GM19463 (cell line): Measurements from ENCODE around the gene GJB4.

Experiments
- ATAC-seq: cut with Tn5 transposase; IDR thresholded peaks from one replicate; pipeline ENCODE4 v1.9.1; 2021; ENCODE audit warnings: mild to moderate bottlenecking, moderate library complexity; ENCODE audit not compliant: unreplicated experiment

GJB4 gene

DNA sequence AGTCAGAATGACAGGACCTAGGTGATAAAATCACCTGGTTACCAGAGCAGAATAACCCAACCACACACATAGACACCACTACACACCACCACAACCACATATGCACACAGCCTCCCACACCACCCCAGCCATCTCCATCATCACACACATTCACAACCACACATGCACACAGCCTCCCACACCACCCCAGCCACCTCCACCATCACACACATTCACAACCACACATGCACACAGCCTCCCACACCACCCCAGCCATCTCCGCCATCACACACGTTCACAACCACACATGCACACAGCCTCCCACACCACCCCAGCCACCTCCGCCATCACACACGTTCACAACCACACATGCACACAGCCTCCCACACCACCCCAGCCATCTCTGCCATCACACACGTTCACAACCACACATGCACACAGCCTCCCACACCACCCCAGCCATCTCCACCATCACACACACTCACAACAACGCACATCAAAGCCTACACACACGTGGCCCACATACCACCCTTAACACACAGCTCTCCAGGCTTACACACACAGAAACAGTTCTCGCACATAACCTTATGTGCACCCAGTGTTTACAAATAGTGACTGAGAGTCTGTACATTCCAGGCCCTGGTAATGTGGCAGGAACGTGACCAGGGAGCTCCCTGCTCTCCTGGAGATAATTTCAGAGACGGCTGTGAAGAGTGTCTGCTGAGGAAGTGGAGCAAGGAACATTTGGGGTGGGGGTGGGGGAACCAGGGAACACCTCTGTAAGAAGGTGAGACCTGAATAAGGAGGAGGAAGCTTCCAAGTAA, 18.2 kb downstream of the GJB4 start:
- no peak for ATAC-seq

DNA sequence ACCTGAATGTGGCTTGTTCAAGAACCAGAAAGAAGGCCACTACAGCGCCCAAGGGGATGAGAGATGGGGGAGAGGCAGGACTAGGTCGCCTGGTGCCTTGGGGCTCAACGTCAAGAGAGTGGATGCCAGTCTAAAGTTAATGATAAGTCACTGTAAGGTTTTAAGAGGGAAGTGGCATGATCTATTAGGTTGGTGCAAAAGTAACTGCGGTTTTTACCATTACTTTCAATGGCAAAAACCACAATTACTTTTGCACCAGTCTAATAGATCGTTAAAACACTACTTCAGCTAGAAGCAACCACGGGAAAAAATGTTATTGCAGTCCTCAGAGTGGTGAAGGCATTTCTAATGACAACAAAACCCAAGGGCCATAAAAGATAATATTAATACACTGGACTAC, 18.8 kb downstream of the GJB4 start:
- ATAC-seq: no peak

DNA sequence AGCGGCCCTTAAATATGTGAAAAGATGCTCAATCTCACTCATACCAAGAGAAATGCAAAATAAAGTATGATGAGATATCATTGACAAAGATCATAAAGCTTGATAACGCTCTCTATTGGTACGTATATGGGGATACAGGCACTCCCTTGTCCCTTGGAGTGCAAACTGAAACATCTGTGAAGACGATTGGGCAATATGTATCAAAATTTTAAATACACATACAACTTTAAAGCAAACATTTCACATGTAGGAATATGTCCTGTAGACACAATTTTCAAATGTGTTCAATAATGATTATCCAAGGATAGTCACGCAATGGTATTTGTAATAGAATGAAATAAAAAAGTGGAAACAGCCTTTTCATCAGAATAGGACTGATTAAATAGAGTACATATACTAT, 19.5 kb downstream of the GJB4 start:
- ATAC-seq: no peak

DNA sequence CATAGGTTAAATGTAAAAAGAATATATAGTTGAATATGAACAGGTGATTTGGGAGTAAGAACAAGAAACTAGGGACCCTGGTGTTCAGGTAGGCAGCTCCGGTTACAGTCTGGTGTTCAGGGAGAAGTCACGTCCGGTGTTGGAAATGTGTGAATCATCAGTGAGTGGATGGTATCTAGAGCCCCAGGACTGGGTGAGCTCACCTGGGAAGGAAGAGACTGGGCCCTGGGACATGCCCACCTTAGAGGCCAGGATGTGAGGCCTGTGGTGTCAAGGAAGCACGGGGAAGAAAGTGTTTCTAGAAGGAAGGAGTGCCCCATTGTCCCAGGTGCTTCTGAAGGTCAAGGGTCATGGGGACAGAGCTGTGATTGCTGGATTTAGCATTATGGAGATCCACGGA, 20.0 kb downstream of the GJB4 start:
- no peak for ATAC-seq

DNA sequence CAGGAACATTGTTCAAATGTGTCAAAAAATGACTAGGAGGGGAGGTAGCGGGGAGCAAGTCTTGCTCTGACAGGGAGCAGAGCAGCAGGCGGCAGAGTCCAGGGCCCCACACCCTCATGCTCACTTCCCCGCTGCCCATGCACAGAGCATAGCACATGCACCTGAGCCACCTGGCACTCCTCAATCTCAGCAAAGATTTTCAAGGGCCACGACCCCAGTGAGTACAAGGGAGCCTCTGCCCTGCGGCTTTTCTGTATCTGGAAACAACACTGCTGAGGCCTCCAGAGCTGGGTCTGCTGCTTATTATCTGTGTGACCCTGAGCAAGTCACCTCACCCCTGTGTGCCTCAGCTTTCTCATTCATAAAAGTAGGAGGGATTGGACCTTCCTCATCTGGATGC, 20.4 kb downstream of the GJB4 start:
- ATAC-seq: no peak

DNA sequence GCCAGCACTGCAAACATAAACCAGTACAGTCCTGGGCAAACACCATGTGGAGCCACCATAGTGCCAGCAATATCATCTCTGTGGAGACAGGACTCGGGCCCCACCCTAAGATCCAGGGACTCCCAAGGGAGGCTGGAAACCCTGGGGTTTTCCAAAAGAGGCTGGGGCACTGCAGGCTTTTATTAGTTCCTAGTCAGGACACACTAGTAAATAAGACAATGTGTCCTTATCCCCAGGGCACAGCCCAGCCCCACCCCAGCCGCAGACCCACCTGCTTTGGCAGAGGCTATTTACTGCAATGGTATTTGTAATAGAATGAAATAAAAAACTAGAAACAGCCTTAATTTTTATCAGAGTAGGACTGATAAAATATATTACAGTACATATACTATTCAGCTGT, 21.0 kb downstream of the GJB4 start:
- no peak for ATAC-seq

DNA sequence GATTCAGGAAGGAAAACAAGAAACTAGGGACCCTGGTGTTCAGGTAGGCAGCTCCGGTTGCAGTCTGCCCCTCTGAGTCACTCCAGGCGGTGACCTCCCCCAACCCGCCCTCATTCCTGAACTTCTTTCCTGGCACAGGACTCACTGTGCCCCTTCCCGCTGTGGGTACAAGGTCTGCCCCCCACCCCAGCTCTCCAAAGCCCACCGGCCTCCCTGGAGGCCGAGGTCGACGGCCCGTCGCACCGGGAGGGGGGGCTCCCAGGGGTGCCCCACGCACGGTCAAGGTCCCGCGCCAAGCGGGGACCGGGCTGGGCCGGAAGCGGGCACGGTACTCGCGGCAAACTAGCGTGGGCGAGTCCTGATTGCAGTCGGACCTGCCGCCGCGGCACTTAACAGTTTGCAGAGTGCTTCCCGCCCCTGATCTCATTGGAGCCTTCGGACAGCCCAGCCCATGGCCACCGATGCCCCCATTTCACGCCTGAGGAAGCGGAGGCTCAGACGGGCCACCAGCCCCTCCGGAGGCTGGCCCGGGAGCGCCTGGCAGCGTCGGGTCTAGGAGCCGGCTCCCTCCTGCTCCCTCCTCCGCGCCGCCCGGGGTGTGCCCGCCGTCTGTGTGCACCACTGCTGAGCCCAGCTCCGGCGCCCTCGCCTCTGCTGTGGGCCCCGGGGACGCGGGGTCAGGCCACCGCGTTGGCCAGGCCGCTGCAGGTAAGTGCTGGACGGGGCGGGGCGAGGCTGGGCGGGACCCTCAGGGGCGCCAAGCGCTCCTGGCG, 21.7 kb downstream of the GJB4 start, which contains the start of gene GJB3:
GJB3 (plus strand) TSS at position 144 of the 773 bp plus-strand sequence. CDS start 3,549 bp downstream, outside the sequence.
- ATAC-seq: no peak

DNA sequence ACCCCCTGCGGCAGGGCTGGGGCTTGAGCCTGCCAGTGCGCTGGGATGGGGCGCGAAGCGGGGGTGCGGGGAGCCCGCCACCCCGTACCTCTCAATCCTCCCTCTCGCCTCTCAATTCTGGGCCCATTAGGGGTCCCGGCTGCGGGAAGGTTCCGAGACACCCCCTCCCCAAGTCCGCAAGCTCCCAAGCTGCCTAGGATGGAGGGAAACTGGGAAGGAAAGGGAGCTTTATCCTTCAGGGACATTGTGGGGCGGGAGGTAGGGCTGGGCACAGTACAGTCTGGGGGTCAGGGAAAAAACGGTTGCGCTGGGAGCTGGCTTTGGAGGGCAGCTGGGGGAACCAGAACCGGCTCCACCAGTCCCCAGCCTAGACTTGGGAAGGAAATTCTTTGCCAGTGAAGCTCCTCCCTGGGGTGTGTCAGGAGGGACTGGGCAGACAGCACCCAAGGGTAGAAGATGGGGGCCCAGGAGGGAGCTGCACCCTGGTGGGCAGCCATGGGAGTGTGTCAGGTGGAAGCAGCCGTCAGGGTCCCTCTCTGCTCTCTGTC, 22.4 kb downstream of the GJB4 start:
- ATAC-seq: no peak

DNA sequence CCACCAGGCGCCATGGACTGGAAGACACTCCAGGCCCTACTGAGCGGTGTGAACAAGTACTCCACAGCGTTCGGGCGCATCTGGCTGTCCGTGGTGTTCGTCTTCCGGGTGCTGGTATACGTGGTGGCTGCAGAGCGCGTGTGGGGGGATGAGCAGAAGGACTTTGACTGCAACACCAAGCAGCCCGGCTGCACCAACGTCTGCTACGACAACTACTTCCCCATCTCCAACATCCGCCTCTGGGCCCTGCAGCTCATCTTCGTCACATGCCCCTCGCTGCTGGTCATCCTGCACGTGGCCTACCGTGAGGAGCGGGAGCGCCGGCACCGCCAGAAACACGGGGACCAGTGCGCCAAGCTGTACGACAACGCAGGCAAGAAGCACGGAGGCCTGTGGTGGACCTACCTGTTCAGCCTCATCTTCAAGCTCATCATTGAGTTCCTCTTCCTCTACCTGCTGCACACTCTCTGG, 25.2 kb downstream of the GJB4 start:
- no peak for ATAC-seq

DNA sequence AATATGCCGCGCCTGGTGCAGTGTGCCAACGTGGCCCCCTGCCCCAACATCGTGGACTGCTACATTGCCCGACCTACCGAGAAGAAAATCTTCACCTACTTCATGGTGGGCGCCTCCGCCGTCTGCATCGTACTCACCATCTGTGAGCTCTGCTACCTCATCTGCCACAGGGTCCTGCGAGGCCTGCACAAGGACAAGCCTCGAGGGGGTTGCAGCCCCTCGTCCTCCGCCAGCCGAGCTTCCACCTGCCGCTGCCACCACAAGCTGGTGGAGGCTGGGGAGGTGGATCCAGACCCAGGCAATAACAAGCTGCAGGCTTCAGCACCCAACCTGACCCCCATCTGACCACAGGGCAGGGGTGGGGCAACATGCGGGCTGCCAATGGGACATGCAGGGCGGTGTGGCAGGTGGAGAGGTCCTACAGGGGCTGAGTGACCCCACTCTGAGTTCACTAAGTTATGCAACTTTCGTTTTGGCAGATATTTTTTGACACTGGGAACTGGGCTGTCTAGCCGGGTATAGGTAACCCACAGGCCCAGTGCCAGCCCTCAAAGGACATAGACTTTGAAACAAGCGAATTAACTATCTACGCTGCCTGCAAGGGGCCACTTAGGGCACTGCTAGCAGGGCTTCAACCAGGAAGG, 25.8 kb downstream of the GJB4 start:
- no peak for ATAC-seq

DNA sequence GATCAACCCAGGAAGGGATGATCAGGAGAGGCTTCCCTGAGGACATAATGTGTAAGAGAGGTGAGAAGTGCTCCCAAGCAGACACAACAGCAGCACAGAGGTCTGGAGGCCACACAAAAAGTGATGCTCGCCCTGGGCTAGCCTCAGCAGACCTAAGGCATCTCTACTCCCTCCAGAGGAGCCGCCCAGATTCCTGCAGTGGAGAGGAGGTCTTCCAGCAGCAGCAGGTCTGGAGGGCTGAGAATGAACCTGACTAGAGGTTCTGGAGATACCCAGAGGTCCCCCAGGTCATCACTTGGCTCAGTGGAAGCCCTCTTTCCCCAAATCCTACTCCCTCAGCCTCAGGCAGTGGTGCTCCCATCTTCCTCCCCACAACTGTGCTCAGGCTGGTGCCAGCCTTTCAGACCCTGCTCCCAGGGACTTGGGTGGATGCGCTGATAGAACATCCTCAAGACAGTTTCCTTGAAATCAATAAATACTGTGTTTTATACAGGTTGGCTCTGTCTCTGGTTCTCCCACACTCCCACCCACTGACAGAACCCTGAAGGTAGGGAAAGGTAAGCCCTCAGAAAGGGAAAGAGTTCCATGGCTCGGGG, 26.4 kb downstream of the GJB4 start:
- ATAC-seq: no peak

DNA sequence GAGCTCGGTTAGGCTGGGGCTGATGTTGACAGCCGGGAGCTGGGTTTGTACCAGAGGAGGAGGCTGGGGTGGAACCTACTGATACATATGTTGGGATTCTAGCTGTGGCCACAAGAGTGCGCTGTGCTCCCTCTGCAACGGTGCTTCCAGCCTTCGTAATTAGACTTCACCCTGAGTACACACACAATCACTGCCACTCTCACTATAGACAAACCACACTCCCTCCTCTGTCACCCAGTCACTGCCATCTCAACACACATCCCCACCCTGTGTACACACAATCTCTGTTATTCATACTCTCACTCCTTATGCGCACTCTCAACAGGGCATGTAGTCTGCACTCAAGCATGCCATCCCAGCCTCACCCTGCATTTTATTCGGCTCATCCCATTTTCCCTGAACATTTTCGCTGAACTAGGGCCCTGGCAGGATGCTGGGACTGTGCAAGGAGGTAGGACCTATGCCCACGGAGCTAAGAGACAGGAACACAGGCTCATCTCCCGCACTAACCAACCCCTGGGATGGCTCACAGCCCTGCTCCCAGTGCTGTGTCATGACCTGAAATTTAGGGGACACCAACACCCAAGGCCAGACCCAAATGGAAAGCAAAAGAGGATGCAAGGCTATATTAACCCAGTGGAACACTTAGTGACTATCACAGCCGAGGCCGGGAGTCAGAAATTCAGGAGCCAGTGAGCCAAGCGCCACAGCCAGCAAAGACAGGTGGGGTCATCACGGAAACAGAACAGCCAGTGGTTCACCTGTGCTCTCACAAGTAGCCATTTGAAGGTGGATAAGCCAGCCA, 27.2 kb downstream of the GJB4 start:
- ATAC-seq: no peak

DNA sequence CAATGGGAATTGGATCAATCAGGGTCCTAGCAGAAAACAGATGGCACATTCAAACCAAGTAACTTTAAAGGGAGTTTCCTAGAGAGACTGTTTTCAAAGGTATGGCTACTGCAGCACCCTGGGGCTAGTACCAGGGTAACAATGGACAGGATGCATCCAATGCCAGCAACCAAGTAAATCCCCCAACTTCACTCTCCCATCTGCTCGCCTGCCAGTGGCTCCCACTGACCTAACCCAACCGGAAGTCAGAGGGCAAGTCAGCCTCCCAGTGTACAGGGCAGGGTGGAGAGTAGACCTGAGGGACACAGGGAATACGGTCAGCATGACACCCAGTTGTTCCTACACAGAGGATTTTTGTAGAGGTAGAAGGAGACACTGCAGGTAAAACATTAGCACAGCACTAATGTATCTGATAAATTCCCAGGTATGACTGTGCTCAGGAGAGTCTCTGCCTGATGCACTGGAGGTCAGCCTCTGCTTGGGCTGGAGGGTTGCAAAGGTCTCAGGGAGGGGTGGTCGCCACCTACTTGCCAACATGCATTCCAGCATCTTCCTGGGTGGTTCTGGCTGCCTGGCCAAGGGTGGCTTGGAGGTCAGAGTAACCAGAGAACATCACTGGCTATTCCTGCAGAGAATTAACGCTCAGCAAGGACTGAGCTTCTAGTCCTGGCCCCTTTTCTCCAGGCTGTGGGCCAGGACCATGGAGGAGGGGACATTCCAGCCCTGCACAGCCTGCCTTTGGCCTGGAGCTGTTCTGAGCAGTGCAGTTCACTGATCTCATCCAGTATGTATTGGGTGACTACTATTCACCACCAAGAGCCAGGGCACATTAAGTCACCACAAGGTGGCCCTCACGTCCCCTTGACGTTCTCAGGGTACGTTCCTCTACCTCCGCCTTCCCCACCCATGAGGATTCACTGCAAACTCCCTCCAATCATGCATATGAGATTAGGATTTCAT, 28.2 kb downstream of the GJB4 start:
- no peak for ATAC-seq

DNA sequence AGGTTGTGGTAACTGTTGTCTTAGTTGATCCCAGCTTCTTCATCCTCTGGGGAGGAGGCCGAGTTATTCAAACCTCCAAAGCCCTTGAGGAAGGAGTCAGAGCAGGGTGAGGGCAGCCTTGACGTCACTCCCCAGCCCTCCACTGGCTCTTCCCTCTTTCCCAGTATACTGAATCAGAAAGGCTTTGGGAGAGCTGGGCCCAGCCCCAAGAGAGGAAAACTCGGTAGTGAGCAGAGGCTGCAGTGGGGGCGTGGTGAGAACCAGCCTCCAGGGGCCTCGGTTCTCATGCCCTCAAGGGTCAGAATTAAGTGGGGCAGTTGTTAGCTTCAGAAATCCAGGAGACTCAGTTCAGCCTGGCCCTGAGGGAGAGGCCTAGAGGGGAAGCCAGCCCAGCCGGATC, 31.4 kb downstream of the GJB4 start:
- ATAC-seq: no peak

DNA sequence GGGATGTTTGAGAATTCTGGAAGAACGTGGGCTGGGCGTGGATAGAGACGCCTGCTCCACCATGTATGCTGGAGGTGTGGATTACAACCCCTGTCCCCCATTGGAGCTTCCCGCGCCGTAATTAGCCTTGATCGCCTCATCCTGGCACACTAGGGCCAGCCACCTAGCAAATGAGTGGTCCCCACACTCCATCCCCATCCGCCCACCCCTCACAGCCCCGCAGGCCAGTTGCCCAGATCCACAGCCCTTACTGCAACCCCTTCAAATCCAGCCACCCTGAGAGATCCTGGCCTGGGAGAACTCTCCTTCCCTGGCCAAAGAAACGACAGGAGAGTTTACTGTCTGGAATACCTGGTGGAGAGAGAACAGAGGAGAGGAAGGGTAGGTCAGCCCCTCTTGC, 32.9 kb downstream of the GJB4 start:
- ATAC-seq: no peak

DNA sequence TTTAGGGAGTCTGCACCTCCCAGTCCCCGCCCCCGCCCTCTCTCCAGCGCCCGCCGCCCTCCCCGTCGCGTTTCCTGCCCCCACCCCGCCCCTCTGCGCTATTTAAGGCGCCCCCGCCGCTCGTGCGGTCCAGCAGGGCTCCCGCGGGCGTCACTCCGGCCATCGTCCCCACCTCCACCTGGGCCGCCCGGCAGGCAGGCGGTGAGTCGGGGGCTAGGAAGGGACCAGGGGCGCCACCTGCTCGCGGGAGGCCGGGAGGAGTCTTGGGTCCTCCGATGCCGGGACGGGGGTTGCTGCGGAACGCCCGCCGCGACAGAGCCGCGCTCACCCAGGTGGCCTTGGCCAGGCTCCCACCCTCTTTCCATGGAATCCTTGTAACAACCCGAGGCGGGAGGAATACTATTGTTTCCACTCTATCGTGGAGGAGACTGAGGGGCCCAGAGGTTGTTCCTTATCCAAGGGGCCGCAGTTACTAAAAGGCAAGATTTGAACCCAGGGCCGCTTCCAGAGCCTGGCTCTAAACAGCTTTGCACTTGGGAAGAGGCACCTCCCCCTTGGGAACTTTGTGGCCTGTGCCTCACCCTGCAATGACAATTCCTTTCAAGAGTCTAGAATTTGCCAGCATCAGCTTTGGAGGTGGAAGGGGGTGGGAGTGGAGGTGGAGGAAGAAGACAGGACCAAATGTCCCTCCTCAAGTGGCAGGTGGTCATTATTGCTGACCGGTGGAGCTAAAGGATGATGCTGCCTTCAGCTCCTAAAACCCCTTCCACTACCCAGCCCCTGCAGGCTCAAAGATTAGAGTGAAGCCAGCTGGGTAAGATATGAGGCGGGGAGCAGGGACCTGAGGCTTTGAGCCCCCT, 33.6 kb downstream of the GJB4 start, which contains the start of gene GJA4:
GJA4 (plus strand) TSS at position 132 of the 860 bp plus-strand sequence. CDS start 1,215 bp downstream, outside the sequence.
- no peak for ATAC-seq

DNA sequence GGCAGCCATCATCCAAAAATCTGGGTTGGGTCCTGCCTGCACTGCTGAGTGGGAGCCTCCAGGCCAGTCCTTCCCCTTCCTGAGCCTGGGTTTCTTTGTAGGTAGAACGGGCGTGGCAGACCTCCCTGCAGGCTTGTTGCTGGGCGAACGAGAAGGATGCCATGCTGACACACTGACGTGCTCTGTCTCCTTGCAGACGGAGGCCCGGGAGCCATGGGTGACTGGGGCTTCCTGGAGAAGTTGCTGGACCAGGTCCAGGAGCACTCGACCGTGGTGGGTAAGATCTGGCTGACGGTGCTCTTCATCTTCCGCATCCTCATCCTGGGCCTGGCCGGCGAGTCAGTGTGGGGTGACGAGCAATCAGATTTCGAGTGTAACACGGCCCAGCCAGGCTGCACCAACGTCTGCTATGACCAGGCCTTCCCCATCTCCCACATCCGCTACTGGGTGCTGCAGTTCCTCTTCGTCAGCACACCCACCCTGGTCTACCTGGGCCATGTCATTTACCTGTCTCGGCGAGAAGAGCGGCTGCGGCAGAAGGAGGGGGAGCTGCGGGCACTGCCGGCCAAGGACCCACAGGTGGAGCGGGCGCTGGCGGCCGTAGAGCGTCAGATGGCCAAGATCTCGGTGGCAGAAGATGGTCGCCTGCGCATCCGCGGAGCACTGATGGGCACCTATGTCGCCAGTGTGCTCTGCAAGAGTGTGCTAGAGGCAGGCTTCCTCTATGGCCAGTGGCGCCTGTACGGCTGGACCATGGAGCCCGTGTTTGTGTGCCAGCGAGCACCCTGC, 34.7 kb downstream of the GJB4 start:
- ATAC-seq: no peak
